Activated CD4-positive, alpha-beta memory T cell treated with anti-CD3 and anti-CD28 coated beads for 36 hours (primary cell): ENCODE measurements around the gene STK25. TPM values are rescaled to one million over a fixed set of nuclear protein-coding genes. Genes with fewer than 3 reads are reported as not detected.
A peak's percentile ranks its signal among the peaks of the same experiment; 100 is the strongest.

Experiments
- CTCF ChIA-PET: fragments of 350-600 bp; sonication (Branson Sonifier 250); formaldehyde crosslinking; loops from one replicate; lab custom pipeline; 2021; ENCODE audit warnings: antibody characterized with exemption, inconsistent platforms; lab: Charles Lee
- POLR2A ChIA-PET: fragments of 350-600 bp; sonication (Branson Sonifier 250); formaldehyde crosslinking; loops from one replicate; lab custom pipeline; 2021; ENCODE audit warnings: antibody characterized with exemption; lab: Charles Lee
- DNase-seq: peaks from one replicate; pipeline ENCODE4 v3.0.0-alpha.2; 2020
- H3K27ac Mint-ChIP-seq: one replicate; pipeline ENCODE4 v1.8.0; 2021; ENCODE audit warnings: mixed read lengths
- H3K27me3 Mint-ChIP-seq: one replicate; pipeline ENCODE4 v1.8.0; 2021; ENCODE audit warnings: mixed read lengths
- H3K36me3 Mint-ChIP-seq: one replicate; pipeline ENCODE4 v1.8.0; 2021; ENCODE audit warnings: mixed read lengths
- H3K4me1 Mint-ChIP-seq: one replicate; pipeline ENCODE4 v1.8.0; 2021; ENCODE audit warnings: low read depth, mixed read lengths
- H3K4me3 Mint-ChIP-seq: one replicate; pipeline ENCODE4 v1.8.0; 2021; ENCODE audit warnings: mild to moderate bottlenecking, mixed read lengths
- H3K9me3 Mint-ChIP-seq: one replicate; pipeline ENCODE4 v1.8.0; 2021; ENCODE audit warnings: mixed read lengths
- intact Hi-C: fragments of 100-400 bp; cut with micrococcal nuclease; formaldehyde crosslinking; loops from one replicate; pipeline ENCODE4 v1.15.1; 2023
- total RNA-seq, 2 experiments: library from RNA; stranded (reverse); gene quantifications; one replicate each; pipeline ENCODE4 v1.2.3, GENCODE V29; 2021

The STK25 gene
- total RNA-seq, 2 experiments from 2014 or later, result 97.9 to 99.1 TPM

- Mint-ChIP-seq H3K9me3 (no peaks in the 10 kb centered on the region), H3K36me3 (no peaks in the 10 kb centered on the region), H3K27me3 (peaks cover 34% of the 10 kb centered on the region), H3K4me1 (no peaks in the 10 kb centered on the region), H3K27ac (no peak overlapping the region), H3K4me3 (no peak overlapping the region)
- CTCF ChIA-PET, result interaction anchor here (0.6 to 0.7 kb wide), 2 partner anchors 154 to 324 kb away, joined by 3 read pairs; no protein-coding TSS in a partner anchor
- POLR2A ChIA-PET, result no interaction called here
- no peak for DNase-seq
- intact Hi-C loops, result no loop called here
Measured at GRCh38 chr2:241546771-241547498, 38.6 kb upstream of the STK25 start.

- H3K9me3 Mint-ChIP-seq, result no peaks in the 10 kb centered on the region
- H3K4me3 Mint-ChIP-seq, result no peak overlapping the region
- CTCF ChIA-PET, result no interaction called here
- peaks cover 27% of the 10 kb centered on the region for H3K27me3 Mint-ChIP-seq
- H3K36me3 Mint-ChIP-seq, result no peaks in the 10 kb centered on the region
- POLR2A ChIA-PET, result no interaction called here
- H3K4me1 Mint-ChIP-seq, result peaks cover under 1% of the 10 kb centered on the region
- intact Hi-C loops, result no loop called here
- no peak for DNase-seq
- no peak overlapping the region for H3K27ac Mint-ChIP-seq
Measured at GRCh38 chr2:241545523-241546473, 37.4 kb upstream of the STK25 start.

GRCh38 chr2:241545106-241545505 is 36.7 kb upstream of the STK25 start:
- POLR2A ChIA-PET, result no interaction called here
- H3K27me3 Mint-ChIP-seq, result peaks cover 33% of the 10 kb centered on the region
- DNase-seq, result no peak
- no peaks in the 10 kb centered on the region for H3K9me3 Mint-ChIP-seq
- H3K36me3 Mint-ChIP-seq, result no peaks in the 10 kb centered on the region
- no peak overlapping the region for H3K4me3 Mint-ChIP-seq
- H3K4me1 Mint-ChIP-seq, result peaks cover 3% of the 10 kb centered on the region
- intact Hi-C loops, result no loop called here
- no peak overlapping the region for H3K27ac Mint-ChIP-seq
- CTCF ChIA-PET, result no interaction called here

GRCh38 chr2:241542278-241542605 is 33.9 kb upstream of the STK25 start:
- Mint-ChIP-seq H3K27ac (no peak overlapping the region), H3K27me3 (peaks cover 26% of the 10 kb centered on the region), H3K36me3 (no peaks in the 10 kb centered on the region), H3K9me3 (no peaks in the 10 kb centered on the region), H3K4me1 (peaks cover 3% of the 10 kb centered on the region), H3K4me3 (no peak overlapping the region)
- POLR2A ChIA-PET, result interaction anchor here (0.6 kb wide), 1 partner anchor 48 kb away, joined by 3 read pairs; no protein-coding TSS in a partner anchor
- intact Hi-C loops, result no loop called here
- no peak for DNase-seq
- CTCF ChIA-PET, result no interaction called here

- H3K4me1 Mint-ChIP-seq, result peaks cover 3% of the 10 kb centered on the region
- ChIA-PET POLR2A (interaction anchor here (0.6 kb wide), 1 partner anchor 48 kb away, joined by 3 read pairs; no protein-coding TSS in a partner anchor), CTCF (no interaction called here)
- intact Hi-C loops, result no loop called here
- no peak for DNase-seq
- H3K36me3 Mint-ChIP-seq, result no peaks in the 10 kb centered on the region
- H3K9me3 Mint-ChIP-seq, result no peaks in the 10 kb centered on the region
- no peak overlapping the region for H3K27ac Mint-ChIP-seq
- no peak overlapping the region for H3K4me3 Mint-ChIP-seq
- H3K27me3 Mint-ChIP-seq, result peaks cover 22% of the 10 kb centered on the region
Measured at GRCh38 chr2:241541564-241542277, 33.3 kb upstream of the STK25 start.

- H3K27me3 Mint-ChIP-seq, result peaks cover 22% of the 10 kb centered on the region
- H3K4me1 Mint-ChIP-seq, result peaks cover 3% of the 10 kb centered on the region
- DNase-seq, result peak; percentile 75
- H3K9me3 Mint-ChIP-seq, result no peaks in the 10 kb centered on the region
- no peak overlapping the region for H3K27ac Mint-ChIP-seq
- H3K4me3 Mint-ChIP-seq, result peak overlapping the region; percentile 26
- intact Hi-C loops, result no loop called here
- H3K36me3 Mint-ChIP-seq, result no peaks in the 10 kb centered on the region
- POLR2A ChIA-PET, result no interaction called here
- CTCF ChIA-PET, result no interaction called here
Measured at GRCh38 chr2:241540771-241541561, 32.6 kb upstream of the STK25 start.

GRCh38 chr2:241540401-241540770 is 32.0 kb upstream of the STK25 start:
- no peak overlapping the region for H3K4me3 Mint-ChIP-seq
- intact Hi-C loops, result no loop called here
- H3K27me3 Mint-ChIP-seq, result peaks cover 22% of the 10 kb centered on the region
- ChIA-PET CTCF (no interaction called here), POLR2A (no interaction called here)
- peaks cover 3% of the 10 kb centered on the region for H3K4me1 Mint-ChIP-seq
- no peaks in the 10 kb centered on the region for H3K9me3 Mint-ChIP-seq
- H3K27ac Mint-ChIP-seq, result no peak overlapping the region
- no peaks in the 10 kb centered on the region for H3K36me3 Mint-ChIP-seq
- no peak for DNase-seq

GRCh38 chr2:241539616-241540374 is 31.4 kb upstream of the STK25 start:
- Mint-ChIP-seq H3K4me3 (no peak overlapping the region), H3K36me3 (no peaks in the 10 kb centered on the region), H3K27ac (no peak overlapping the region), H3K4me1 (peaks cover 3% of the 10 kb centered on the region), H3K9me3 (no peaks in the 10 kb centered on the region), H3K27me3 (peaks cover 22% of the 10 kb centered on the region)
- POLR2A ChIA-PET, result no interaction called here
- CTCF ChIA-PET, result no interaction called here
- DNase-seq, result no peak
- intact Hi-C loops, result no loop called here

- POLR2A ChIA-PET, result no interaction called here
Measured at GRCh38 chr2:241538838-241539615, 30.6 kb upstream of the STK25 start.

GRCh38 chr2:241535871-241536655 is 27.7 kb upstream of the STK25 start:
- CTCF ChIA-PET, result no interaction called here
- H3K36me3 Mint-ChIP-seq, result no peaks in the 10 kb centered on the region

More at GRCh38 chr2:241538838-241539615, 30.6 kb upstream of the STK25 start:
- Mint-ChIP-seq H3K4me1 (peaks cover 3% of the 10 kb centered on the region), H3K27ac (no peak overlapping the region), H3K27me3 (peaks cover 26% of the 10 kb centered on the region), H3K9me3 (no peaks in the 10 kb centered on the region), H3K36me3 (no peaks in the 10 kb centered on the region), H3K4me3 (no peak overlapping the region)
- intact Hi-C loops, result no loop called here
- CTCF ChIA-PET, result no interaction called here
- DNase-seq, result no peak

More at GRCh38 chr2:241535871-241536655, 27.7 kb upstream of the STK25 start:
- peaks cover 15% of the 10 kb centered on the region for H3K27me3 Mint-ChIP-seq
- peaks cover 3% of the 10 kb centered on the region for H3K4me1 Mint-ChIP-seq
- H3K4me3 Mint-ChIP-seq, result no peak overlapping the region
- POLR2A ChIA-PET, result no interaction called here
- H3K27ac Mint-ChIP-seq, result no peak overlapping the region
- no peaks in the 10 kb centered on the region for H3K9me3 Mint-ChIP-seq
- intact Hi-C loops, result no loop called here
- DNase-seq, result no peak
